Breast epithelium (tissue), 4 donors: ENCODE measurements around the gene SLC17A4. TPM values are rescaled to one million over a fixed set of nuclear protein-coding genes. Genes with fewer than 3 reads are reported as not detected.

Experiments used
- DNase-seq, 2 donors: peaks; one replicate each; pipeline ENCODE4 v3.0.0-alpha.2; 2019; ENCODE audit warnings: low spot score in 2 of 2
- H3K27ac ChIP-seq, 2 donors: fragments of 200-600 bp; sonication (generic) in 1 of 2; one replicate each; pipeline ENCODE4 v1.5.1; 2016 to 2019; ENCODE audit warnings: mild to moderate bottlenecking in 1 of 2
- H3K27me3 ChIP-seq, 2 donors: fragments of 200-600 bp; sonication (generic) in 1 of 2; one replicate each; pipeline versions ENCODE4 v1.5.1 to v1.6.0; 2017 to 2019; ENCODE audit warnings: control low read depth in 1 of 2, mild to moderate bottlenecking in 1 of 2
- H3K36me3 ChIP-seq: fragments of 200-600 bp; one replicate; pipeline ENCODE4 v1.5.1; 2019
- H3K4me1 ChIP-seq, 2 donors: fragments of 200-600 bp; sonication (generic); one replicate each; pipeline ENCODE4 v1.5.1; 2016 to 2019; ENCODE audit warnings: control low read depth in 1 of 2
- H3K4me3 ChIP-seq, 3 donors: fragments of 200-600 bp; sonication (generic); 1 replicate in 2 of 3; 2 replicates in 1 of 3; pipeline ENCODE4 v1.5.1; 2016 to 2019; ENCODE audit warnings: mild to moderate bottlenecking in 3 of 3, moderate library complexity in 2 of 3
- H3K9me3 ChIP-seq, 2 donors: fragments of 200-600 bp; sonication (generic) in 1 of 2; one replicate each; pipeline ENCODE4 v1.5.1; 2016 to 2019; ENCODE audit warnings: control low read depth in 1 of 2
- CTCF ChIP-seq, 3 donors: fragments of 450-650 bp; IDR thresholded peaks; one replicate each; pipeline ENCODE4 v1.5.1; 2016 to 2017; ENCODE audit warnings: antibody characterized with exemption in 3 of 3, mild to moderate bottlenecking in 3 of 3, moderate library complexity in 3 of 3
- POLR2A ChIP-seq: fragments of 450-650 bp; IDR thresholded peaks from one replicate; pipeline ENCODE4 v1.6.1; 2016; ENCODE audit warnings: antibody characterized with exemption, mild to moderate bottlenecking, moderate library complexity
- POLR2AphosphoS5 ChIP-seq, 3 donors: sonication (generic); formaldehyde crosslinking; IDR thresholded peaks; one replicate each; pipeline ENCODE4 v1.6.1; 2017; ENCODE audit warnings: antibody characterized with exemption in 3 of 3
- intact Hi-C: fragments of 100-400 bp; cut with DNase I; formaldehyde crosslinking; loops from one replicate; pipeline ENCODE4 v1.15.1; 2023; ENCODE audit warnings: low total_unique reads
- total RNA-seq, 3 donors: library from RNA; depleted of rRNA; stranded (reverse); fragments of >200 nt; gene quantifications; one replicate each; pipeline ENCODE4 v1.1.0, GENCODE V29; 2016

SLC17A4 gene
- total RNA-seq, 3 donors from 2014 or later, result 0.98 TPM; not detected in 2

- Histone ChIP-seq H3K4me3 (no peak overlapping the region), H3K9me3 (no peaks in the 10 kb centered on the region), H3K4me1 (no peaks in the 10 kb centered on the region), H3K27ac (no peak overlapping the region), H3K27me3 (peaks cover 0 to 12% of the 10 kb centered on the region in 2 donors), H3K36me3 (no peaks in the 10 kb centered on the region)
- no peak for TF ChIP-seq POLR2A
- TF ChIP-seq POLR2AphosphoS5 (IDR thresholded peaks at IDR 0.05), result no peak
- TF ChIP-seq CTCF (IDR thresholded peaks at IDR 0.05), result no peak
- intact Hi-C loops, result no loop called here
- DNase-seq, result no peak
Measured at GRCh38 chr6:25730907-25731306, 23.6 kb upstream of the SLC17A4 start.

- Histone ChIP-seq H3K27me3 (peaks cover 0 to 12% of the 10 kb centered on the region in 2 donors), H3K36me3 (no peaks in the 10 kb centered on the region), H3K27ac (no peak overlapping the region), H3K9me3 (no peaks in the 10 kb centered on the region), H3K4me3 (no peak overlapping the region), H3K4me1 (no peaks in the 10 kb centered on the region)
- intact Hi-C loops, result no loop called here
- TF ChIP-seq CTCF (IDR thresholded peaks at IDR 0.05), result no peak
- TF ChIP-seq POLR2A, result no peak
- TF ChIP-seq POLR2AphosphoS5 (IDR thresholded peaks at IDR 0.05), result no peak
- no peak for DNase-seq
Measured at GRCh38 chr6:25731721-25732120, 22.8 kb upstream of the SLC17A4 start.

DNA sequence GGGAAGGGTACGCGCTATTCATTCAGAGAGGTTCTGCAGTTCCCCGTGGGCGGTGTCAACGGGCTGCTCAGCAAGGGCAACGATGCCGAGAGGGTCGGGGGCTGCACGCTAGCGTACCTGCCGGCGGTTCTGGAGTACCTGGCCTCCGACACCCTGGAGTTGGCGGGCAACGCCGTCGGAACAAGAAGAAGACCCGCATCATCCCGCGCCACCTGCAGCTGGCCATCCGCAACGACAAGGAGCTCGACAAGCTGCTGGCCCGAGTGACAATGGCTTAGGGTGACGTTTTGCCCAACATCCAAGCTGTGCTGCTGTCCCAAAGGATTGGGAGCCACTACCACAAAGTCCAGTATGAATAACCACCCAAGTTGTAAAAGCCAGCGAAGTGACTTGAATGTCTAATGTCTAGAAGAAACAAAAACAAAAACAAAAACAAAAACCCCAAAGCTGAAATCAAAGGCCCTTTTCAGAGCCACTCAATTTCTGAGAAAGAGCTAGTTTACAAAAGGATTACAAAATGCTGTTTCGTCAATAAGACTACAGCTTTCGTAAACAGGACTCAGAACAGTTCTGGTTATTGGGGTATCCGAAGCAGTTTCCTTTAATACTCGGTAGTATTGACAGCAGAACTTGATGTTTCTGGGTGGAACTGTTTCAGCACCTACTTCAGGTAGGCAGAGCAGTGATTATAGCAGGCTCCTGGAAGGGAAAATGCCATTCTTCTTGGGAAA lies 21.9 kb upstream of the SLC17A4 start:
- peaks cover 0 to 12% of the 10 kb centered on the region in 2 donors for H3K27me3 ChIP-seq
- peaks cover 0 to 9% of the 10 kb centered on the region in 2 donors for H3K9me3 ChIP-seq
- TF ChIP-seq POLR2A, result no peak

GRCh38 chr6:25735261-25735660 lies 19.3 kb upstream of the SLC17A4 start:
- no peak overlapping the region for H3K4me3 ChIP-seq
- TF ChIP-seq CTCF (IDR thresholded peaks at IDR 0.05) (no peak), POLR2AphosphoS5 (IDR thresholded peaks at IDR 0.05) (no peak), POLR2A (no peak)
- H3K9me3 ChIP-seq, result peaks cover 0 to 11% of the 10 kb centered on the region in 2 donors
- DNase-seq, result no peak
- no peak overlapping the region for H3K27ac ChIP-seq
- no peaks in the 10 kb centered on the region for H3K36me3 ChIP-seq
- no peaks in the 10 kb centered on the region for H3K4me1 ChIP-seq
- intact Hi-C loops, result no loop called here
- peaks cover 0 to 7% of the 10 kb centered on the region in 2 donors for H3K27me3 ChIP-seq

More for the DNA sequence above, 21.9 kb upstream of the SLC17A4 start:
- DNase-seq, result no peak
- Histone ChIP-seq H3K4me3 (no peak overlapping the region), H3K27ac (no peak overlapping the region), H3K4me1 (no peaks in the 10 kb centered on the region), H3K36me3 (no peaks in the 10 kb centered on the region)
- intact Hi-C loops, result no loop called here

GRCh38 chr6:25743868-25744267 lies 10.7 kb upstream of the SLC17A4 start:
- H3K4me3 ChIP-seq, result no peak overlapping the region
- intact Hi-C loops, result no loop called here
- H3K36me3 ChIP-seq, result no peaks in the 10 kb centered on the region
- H3K9me3 ChIP-seq, result no peaks in the 10 kb centered on the region
- DNase-seq, result no peak
- no peaks in the 10 kb centered on the region for H3K27me3 ChIP-seq
- no peak for TF ChIP-seq POLR2AphosphoS5 (IDR thresholded peaks at IDR 0.05)
- no peak for TF ChIP-seq CTCF (IDR thresholded peaks at IDR 0.05)
- no peak for TF ChIP-seq POLR2A
- H3K27ac ChIP-seq, result no peak overlapping the region
- no peaks in the 10 kb centered on the region for H3K4me1 ChIP-seq
